Neural crest cell (in vitro differentiated cells): ENCODE measurements around the gene AKR7A3. TPM values are rescaled to one million over a fixed set of nuclear protein-coding genes. Genes with fewer than 3 reads are reported as not detected.
"Not testable (repeated sequence)": the region's sequence is repeated elsewhere in the genome, so short reads cannot be mapped to it uniquely, and the experiment has no call there.

Source experiments
- DNase-seq: peaks from one replicate; pipeline ENCODE4 v3.0.0; 2021; ENCODE audit warnings: low read depth, mixed read lengths, low spot score
- H3K27ac Mint-ChIP-seq: one replicate; pipeline ENCODE4 v1.8.0; 2021; ENCODE audit warnings: mild to moderate bottlenecking, mixed read lengths; ENCODE audit not compliant: unreplicated experiment
- H3K27me3 Mint-ChIP-seq: 2 replicates; pipeline ENCODE4 v1.8.0; 2021; ENCODE audit warnings: low read depth, mild to moderate bottlenecking, mixed read lengths
- H3K36me3 Mint-ChIP-seq: 2 replicates; pipeline ENCODE4 v1.8.0; 2021; ENCODE audit warnings: low read depth, mild to moderate bottlenecking, mixed read lengths
- H3K4me1 Mint-ChIP-seq: 2 replicates; pipeline ENCODE4 v1.8.0; 2021; ENCODE audit warnings: mixed read lengths
- H3K4me3 Mint-ChIP-seq: one replicate; pipeline ENCODE4 v1.8.0; 2021; ENCODE audit warnings: mild to moderate bottlenecking, mixed read lengths
- H3K9me3 Mint-ChIP-seq: 2 replicates; pipeline ENCODE4 v1.8.0; 2021; ENCODE audit warnings: mixed read lengths
- CTCF ChIP-seq: fragments of 200-600 bp; sonication (generic); conservative IDR thresholded peaks from 2 replicates; pipeline ENCODE4 v1.5.0; 2021; ENCODE audit warnings: antibody characterized with exemption, mild to moderate bottlenecking
- total RNA-seq: library from RNA; stranded (reverse); gene quantifications from 2 replicates; pipeline ENCODE4 v1.2.1, GENCODE V29; 2021

AKR7A3 gene
- total RNA-seq, 1 donor from 2014 or later, result 2.1 TPM

GRCh38 chr1:19257178-19257914, 31.2 kb downstream of the AKR7A3 start:
- no peak for DNase-seq
- TF ChIP-seq CTCF, result no peak
- Mint-ChIP-seq H3K4me1 (peaks cover 13% of the 10 kb centered on the region), H3K4me3 (peak overlapping the region; percentile 47), H3K36me3 (peaks cover 10% of the 10 kb centered on the region), H3K27me3 (no peaks in the 10 kb centered on the region), H3K27ac (no peak overlapping the region), H3K9me3 (no peaks in the 10 kb centered on the region)

- H3K4me1 Mint-ChIP-seq, result peaks cover 19% of the 10 kb centered on the region
- not testable (repeated sequence) for H3K36me3 Mint-ChIP-seq, H3K27me3 Mint-ChIP-seq, DNase-seq, H3K27ac Mint-ChIP-seq, H3K4me3 Mint-ChIP-seq, H3K9me3 Mint-ChIP-seq
Observed at GRCh38 chr1:19256301-19256700, 32.3 kb downstream of the AKR7A3 start.

- peaks cover 10% of the 10 kb centered on the region for H3K36me3 Mint-ChIP-seq
- no peaks in the 10 kb centered on the region for H3K9me3 Mint-ChIP-seq
- no peak overlapping the region for H3K4me3 Mint-ChIP-seq
Observed at GRCh38 chr1:19255288-19255687, 33.3 kb downstream of the AKR7A3 start.

GRCh38 chr1:19254416-19254815, 34.2 kb downstream of the AKR7A3 start:
- TF ChIP-seq CTCF, result no peak
- Mint-ChIP-seq H3K4me3 (no peak overlapping the region), H3K27ac (no peak overlapping the region), H3K4me1 (peaks cover 30% of the 10 kb centered on the region), H3K27me3 (no peaks in the 10 kb centered on the region), H3K36me3 (peaks cover 5% of the 10 kb centered on the region), H3K9me3 (no peaks in the 10 kb centered on the region)
- no peak for DNase-seq

More at GRCh38 chr1:19255288-19255687, 33.3 kb downstream of the AKR7A3 start:
- peaks cover 28% of the 10 kb centered on the region for H3K4me1 Mint-ChIP-seq
- no peak for TF ChIP-seq CTCF
- no peaks in the 10 kb centered on the region for H3K27me3 Mint-ChIP-seq
- DNase-seq, result no peak
- H3K27ac Mint-ChIP-seq, result no peak overlapping the region

GRCh38 chr1:19251305-19252196, 37.0 kb downstream of the AKR7A3 start, which contains the start of the genes EMC1 and MRTO4:
TSS of gene EMC1 (minus strand) at chr1:19251524. CDS start at chr1:19251509, 15 bp downstream.
TSS of gene MRTO4 (plus strand) at chr1:19251805. CDS start at chr1:19251836, 31 bp downstream.
- Mint-ChIP-seq H3K27ac (peak within 1 kb of the TSS; percentile 99), H3K27me3 (no peaks in the 10 kb centered on the region), H3K36me3 (no peaks in the 10 kb centered on the region), H3K9me3 (no peaks in the 10 kb centered on the region), H3K4me1 (peaks cover 30% of the 10 kb centered on the region), H3K4me3 (peak within 1 kb of the TSS; percentile 99)
- DNase-seq, result peak; percentile 91
- TF ChIP-seq CTCF, result no peak
